Measurements from ENCODE around the gene SOX5.

GRCh38 chr12:23771240-23771949 is 178.1 kb downstream of the SOX5 start:
- TF ChIP-seq FOXM1 (IDR thresholded peaks at IDR 0.05; ENCODE audit: borderline replicate concordance) = no peak
- no peak for TF ChIP-seq SP1 (IDR thresholded peaks at IDR 0.05)
- TF ChIP-seq ZNF384 (IDR thresholded peaks at IDR 0.05) = no peak
- TF ChIP-seq PKNOX1 (IDR thresholded peaks at IDR 0.05) = no peak
- no peak for TF ChIP-seq FOXA1 (IDR thresholded peaks at IDR 0.05)
- TF ChIP-seq SUZ12 (IDR thresholded peaks at IDR 0.05) = no peak
- no peak for TF ChIP-seq TARDBP (IDR thresholded peaks at IDR 0.05)
- no peak for TF ChIP-seq HDGF (IDR thresholded peaks at IDR 0.05; ENCODE audit: borderline replicate concordance)
- TF ChIP-seq BHLHE40 (IDR thresholded peaks at IDR 0.05; ENCODE audit: borderline replicate concordance) = no peak
- no peak for TF ChIP-seq CTBP1 (IDR thresholded peaks at IDR 0.05; ENCODE audit: borderline replicate concordance)
